Measurements from ENCODE around the gene PRPH.

The PRPH gene

GRCh38 chr12:49296836-49297694, 2.1 kb downstream of the PRPH start:
- no peak overlapping the region for H3K27ac ChIP-seq

GRCh38 chr12:49297695-49298060, 2.7 kb downstream of the PRPH start:
- Histone ChIP-seq H3K27ac (no peak overlapping the region), H3K9me3 (ENCODE audit: control insufficient read depth, low read length) (no peaks in the 10 kb centered on the region), H3K36me3 (ENCODE audit: control insufficient read depth, insufficient read depth, low read length) (no peaks in the 10 kb centered on the region), H3K79me2 (no peaks in the 10 kb centered on the region), H3K4me3 (ENCODE audit: low read depth, low read length) (no peak overlapping the region), H3K4me2 (ENCODE audit: low read length) (no peak overlapping the region), H3K4me1 (peaks cover 6% of the 10 kb centered on the region), H2AFZ (peak overlapping the region; percentile 86), H3K27me3 (ENCODE audit: control insufficient read depth, insufficient read depth, low read length) (no peaks in the 10 kb centered on the region), H3K9ac (no peak overlapping the region)
- no peak for TF ChIP-seq CTCF (IDR thresholded peaks at IDR 0.05)

More at GRCh38 chr12:49296836-49297694, 2.1 kb downstream of the PRPH start:
- Histone ChIP-seq H3K36me3 (ENCODE audit: control insufficient read depth, insufficient read depth, low read length) (no peaks in the 10 kb centered on the region), H3K27me3 (ENCODE audit: control insufficient read depth, insufficient read depth, low read length) (no peaks in the 10 kb centered on the region), H3K4me2 (ENCODE audit: low read length) (peak overlapping the region; percentile 52), H3K9ac (no peak overlapping the region), H3K4me1 (peaks cover 6% of the 10 kb centered on the region), H3K4me3 (ENCODE audit: low read depth, low read length) (no peak overlapping the region), H3K9me3 (ENCODE audit: control insufficient read depth, low read length) (no peaks in the 10 kb centered on the region), H3K79me2 (no peaks in the 10 kb centered on the region), H2AFZ (peak overlapping the region; percentile 86)
- TF ChIP-seq CTCF (IDR thresholded peaks at IDR 0.05): no peak

GRCh38 chr12:49298160-49298559, 3.2 kb downstream of the PRPH start:
- H3K4me3 ChIP-seq (ENCODE audit: low read depth, low read length): no peak overlapping the region

GRCh38 chr12:49301760-49302159, 6.8 kb downstream of the PRPH start:
- Histone ChIP-seq H3K9me3 (ENCODE audit: control insufficient read depth, low read length) (no peaks in the 10 kb centered on the region), H3K79me2 (no peaks in the 10 kb centered on the region), H2AFZ (no peak overlapping the region), H3K27me3 (ENCODE audit: control insufficient read depth, insufficient read depth, low read length) (no peaks in the 10 kb centered on the region), H3K27ac (no peak overlapping the region), H3K36me3 (ENCODE audit: control insufficient read depth, insufficient read depth, low read length) (no peaks in the 10 kb centered on the region), H3K4me2 (ENCODE audit: low read length) (no peak overlapping the region), H3K4me3 (ENCODE audit: low read depth, low read length) (no peak overlapping the region), H3K9ac (no peak overlapping the region), H3K4me1 (peaks cover 3% of the 10 kb centered on the region)
- TF ChIP-seq CTCF (IDR thresholded peaks at IDR 0.05): no peak

More at GRCh38 chr12:49298160-49298559, 3.2 kb downstream of the PRPH start:
- H3K27me3 ChIP-seq (ENCODE audit: control insufficient read depth, insufficient read depth, low read length): no peaks in the 10 kb centered on the region
- H3K79me2 ChIP-seq: no peaks in the 10 kb centered on the region
- no peak overlapping the region for H3K4me2 ChIP-seq (ENCODE audit: low read length)
- no peaks in the 10 kb centered on the region for H3K9me3 ChIP-seq (ENCODE audit: control insufficient read depth, low read length)
- no peaks in the 10 kb centered on the region for H3K36me3 ChIP-seq (ENCODE audit: control insufficient read depth, insufficient read depth, low read length)
- H3K9ac ChIP-seq: no peak overlapping the region
- H2AFZ ChIP-seq: no peak overlapping the region
- peak; percentile 27 for TF ChIP-seq CTCF (IDR thresholded peaks at IDR 0.05)
- peaks cover 6% of the 10 kb centered on the region for H3K4me1 ChIP-seq
- no peak overlapping the region for H3K27ac ChIP-seq

- H3K9me3 ChIP-seq (ENCODE audit: control insufficient read depth, low read length): no peaks in the 10 kb centered on the region
- no peak for TF ChIP-seq CTCF (IDR thresholded peaks at IDR 0.05)
- no peak overlapping the region for H3K9ac ChIP-seq
- no peak overlapping the region for H3K4me2 ChIP-seq (ENCODE audit: low read length)
- H3K79me2 ChIP-seq: no peaks in the 10 kb centered on the region
- no peak overlapping the region for H3K27ac ChIP-seq
- no peak overlapping the region for H2AFZ ChIP-seq
- no peaks in the 10 kb centered on the region for H3K4me1 ChIP-seq
- no peaks in the 10 kb centered on the region for H3K27me3 ChIP-seq (ENCODE audit: control insufficient read depth, insufficient read depth, low read length)
- no peak overlapping the region for H3K4me3 ChIP-seq (ENCODE audit: low read depth, low read length)
- H3K36me3 ChIP-seq (ENCODE audit: control insufficient read depth, insufficient read depth, low read length): no peaks in the 10 kb centered on the region
These were observed 9.2 kb downstream of the PRPH start for GRCh38 chr12:49304161-49304560.
